Activated CD4-positive, alpha-beta memory T cell treated with anti-CD3 and anti-CD28 coated beads for 36 hours (primary cell): Measurements from ENCODE around the gene THOC6. TPM values are rescaled to one million over a fixed set of nuclear protein-coding genes. Genes with fewer than 3 reads are reported as not detected.
A peak's percentile ranks its signal among the peaks of the same experiment; 100 is the strongest.

Experiments used
- CTCF ChIA-PET: fragments of 350-600 bp; sonication (Branson Sonifier 250); formaldehyde crosslinking; loops from one replicate; lab custom pipeline; 2021; ENCODE audit warnings: antibody characterized with exemption, inconsistent platforms; lab: Charles Lee
- POLR2A ChIA-PET: fragments of 350-600 bp; sonication (Branson Sonifier 250); formaldehyde crosslinking; loops from one replicate; lab custom pipeline; 2021; ENCODE audit warnings: antibody characterized with exemption; lab: Charles Lee
- DNase-seq: peaks from one replicate; pipeline ENCODE4 v3.0.0-alpha.2; 2020
- H3K27ac Mint-ChIP-seq: one replicate; pipeline ENCODE4 v1.8.0; 2021; ENCODE audit warnings: mixed read lengths
- H3K27me3 Mint-ChIP-seq: one replicate; pipeline ENCODE4 v1.8.0; 2021; ENCODE audit warnings: mixed read lengths
- H3K36me3 Mint-ChIP-seq: one replicate; pipeline ENCODE4 v1.8.0; 2021; ENCODE audit warnings: mixed read lengths
- H3K4me1 Mint-ChIP-seq: one replicate; pipeline ENCODE4 v1.8.0; 2021; ENCODE audit warnings: low read depth, mixed read lengths
- H3K4me3 Mint-ChIP-seq: one replicate; pipeline ENCODE4 v1.8.0; 2021; ENCODE audit warnings: mild to moderate bottlenecking, mixed read lengths
- H3K9me3 Mint-ChIP-seq: one replicate; pipeline ENCODE4 v1.8.0; 2021; ENCODE audit warnings: mixed read lengths
- intact Hi-C: fragments of 100-400 bp; cut with micrococcal nuclease; formaldehyde crosslinking; loops from one replicate; pipeline ENCODE4 v1.15.1; 2023
- total RNA-seq, 2 experiments: library from RNA; stranded (reverse); gene quantifications; one replicate each; pipeline ENCODE4 v1.2.3, GENCODE V29; 2021

Gene THOC6
- total RNA-seq, 2 experiments from 2014 or later: 41.2 to 42.7 TPM

DNA sequence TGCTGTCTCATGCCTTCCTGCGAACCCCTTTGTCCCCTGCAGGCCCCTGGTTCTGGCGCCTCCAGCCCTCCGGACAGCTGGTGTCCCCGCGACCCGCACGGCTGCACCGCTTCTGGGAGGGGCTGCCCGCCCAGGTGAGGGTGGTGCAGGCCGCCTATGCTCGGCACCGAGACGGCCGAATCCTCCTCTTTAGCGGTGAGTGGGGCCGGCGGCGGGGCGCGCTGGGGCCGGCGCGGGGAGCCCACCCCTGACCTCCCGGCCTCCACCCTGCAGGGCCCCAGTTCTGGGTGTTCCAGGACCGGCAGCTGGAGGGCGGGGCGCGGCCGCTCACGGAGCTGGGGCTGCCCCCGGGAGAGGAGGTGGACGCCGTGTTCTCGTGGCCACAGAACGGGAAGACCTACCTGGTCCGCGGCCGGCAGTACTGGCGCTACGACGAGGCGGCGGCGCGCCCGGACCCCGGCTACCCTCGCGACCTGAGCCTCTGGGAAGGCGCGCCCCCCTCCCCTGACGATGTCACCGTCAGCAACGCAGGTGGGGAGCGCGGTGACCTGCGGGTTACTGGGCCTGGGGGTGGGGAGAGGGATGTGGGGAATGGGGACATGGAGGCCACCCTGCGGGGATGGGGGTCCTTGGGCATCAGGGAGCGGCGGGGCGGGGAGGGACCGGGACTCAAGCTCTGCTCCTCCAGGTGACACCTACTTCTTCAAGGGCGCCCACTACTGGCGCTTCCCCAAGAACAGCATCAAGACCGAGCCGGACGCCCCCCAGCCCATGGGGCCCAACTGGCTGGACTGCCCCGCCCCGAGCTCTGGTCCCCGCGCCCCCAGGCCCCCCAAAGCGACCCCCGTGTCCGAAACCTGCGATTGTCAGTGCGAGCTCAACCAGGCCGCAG lies 34.5 kb downstream of the THOC6 start:
- Mint-ChIP-seq H3K27me3 (no peaks in the 10 kb centered on the region), H3K9me3 (no peaks in the 10 kb centered on the region), H3K4me3 (peak overlapping the region; percentile 91), H3K36me3 (peaks cover 23% of the 10 kb centered on the region), H3K27ac (peak overlapping the region; percentile 79), H3K4me1 (peaks cover 63% of the 10 kb centered on the region)
- peak; percentile 73 for DNase-seq
- ChIA-PET CTCF (interaction anchor here (0.8 to 12.3 kb wide), 39 partner anchors 9 to 124 kb away, joined by 3 to 270 read pairs (median 6); partner anchors contain the start of genes HCFC1R1, MMP25, THOC6 and TNFRSF12A), POLR2A (interaction anchor here (0.8 to 3.0 kb wide), 8 partner anchors 10 to 92 kb away, joined by 3 to 23 read pairs (median 4); partner anchors contain the start of gene ZNF213)
- intact Hi-C loops: loop anchor here (1.0 to 2.0 kb wide), 4 partner anchors 16 to 71 kb away; no protein-coding TSS in a partner anchor

DNA sequence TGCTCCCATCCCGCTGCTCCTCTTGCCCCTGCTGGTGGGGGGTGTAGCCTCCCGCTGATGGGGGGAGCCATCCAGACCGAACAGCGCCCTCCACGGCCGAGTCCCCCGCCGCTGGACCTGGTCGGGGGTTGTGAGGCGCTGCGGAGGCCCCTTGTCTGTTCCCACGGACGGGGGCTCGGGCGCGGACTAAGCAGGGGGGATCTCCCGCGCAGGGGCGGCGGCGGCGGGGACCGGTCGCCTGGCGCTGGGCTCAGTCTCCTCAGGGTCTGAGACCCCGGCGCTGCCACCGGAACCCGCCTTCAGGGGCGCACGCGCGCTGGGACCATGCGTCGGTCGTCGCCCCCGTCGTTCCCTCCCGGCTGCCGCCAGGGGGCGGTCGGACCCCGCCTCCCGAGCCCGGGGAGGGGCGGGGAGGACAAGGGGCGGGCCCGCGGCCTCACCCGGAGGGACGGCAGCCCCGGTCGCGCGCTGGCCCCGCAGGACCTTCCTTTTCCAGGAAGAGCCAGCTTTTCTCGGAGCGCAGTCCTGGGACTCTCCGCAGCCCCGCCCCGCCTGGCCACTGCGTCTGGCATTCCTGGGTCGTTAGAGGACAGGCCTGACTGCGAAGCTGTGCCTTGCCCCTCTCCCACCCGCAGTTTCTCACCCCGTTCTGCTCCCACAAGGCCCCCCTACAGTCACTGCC lies 35.3 kb downstream of the THOC6 start:
- DNase-seq: peak; percentile 92
- ChIA-PET POLR2A (interaction anchor here (0.5 to 3.0 kb wide), 11 partner anchors 10 to 91 kb away, joined by 3 to 23 read pairs (median 4); partner anchors contain the start of gene ZNF213), CTCF (interaction anchor here (0.7 to 12.3 kb wide), 44 partner anchors 8 to 123 kb away, joined by 3 to 270 read pairs (median 6); partner anchors contain the start of genes MMP25, TNFRSF12A, ZNF213 and ZSCAN10)
- Mint-ChIP-seq H3K4me3 (peak overlapping the region; percentile 91), H3K27ac (peak overlapping the region; percentile 95), H3K27me3 (no peaks in the 10 kb centered on the region), H3K36me3 (peaks cover 18% of the 10 kb centered on the region), H3K4me1 (peaks cover 68% of the 10 kb centered on the region), H3K9me3 (no peaks in the 10 kb centered on the region)
- intact Hi-C loops: loop anchor here (1.0 to 2.0 kb wide), 4 partner anchors 16 to 70 kb away; no protein-coding TSS in a partner anchor

DNA sequence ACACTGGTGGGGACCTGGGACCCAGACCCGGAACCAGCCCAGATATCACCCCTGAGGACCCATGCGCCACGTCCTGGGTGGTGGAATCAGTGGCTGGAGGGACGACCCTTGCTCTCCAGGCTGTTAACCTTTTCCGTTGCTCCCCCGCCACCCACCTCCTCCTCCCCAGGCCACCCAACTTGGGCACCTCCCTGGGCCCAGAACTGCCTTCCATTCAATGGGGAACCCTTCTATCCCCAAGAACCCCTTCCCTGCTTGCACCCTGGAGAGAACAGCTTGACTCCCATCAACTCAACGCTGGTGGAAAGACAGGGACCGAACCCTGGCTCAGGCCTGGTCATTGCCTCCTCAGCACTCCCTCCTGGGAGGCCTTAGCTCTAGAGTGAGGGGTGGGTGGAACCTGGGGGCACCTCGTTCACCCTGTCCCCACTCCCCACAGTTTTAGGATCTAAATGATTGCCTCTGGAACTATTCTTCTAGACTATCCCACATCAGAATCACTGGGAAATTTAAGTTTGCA lies 35.9 kb downstream of the THOC6 start:
- intact Hi-C loops: loop anchor here (1.0 to 2.0 kb wide), 4 partner anchors 15 to 70 kb away; no protein-coding TSS in a partner anchor
- Mint-ChIP-seq H3K4me1 (peaks cover 69% of the 10 kb centered on the region), H3K36me3 (peaks cover 16% of the 10 kb centered on the region), H3K4me3 (peak overlapping the region; percentile 79), H3K27ac (peak overlapping the region; percentile 95), H3K9me3 (no peaks in the 10 kb centered on the region), H3K27me3 (no peaks in the 10 kb centered on the region)
- DNase-seq: no peak
- POLR2A ChIA-PET: interaction anchor here (0.6 to 3.0 kb wide), 7 partner anchors 11 to 75 kb away, joined by 3 to 23 read pairs (median 4); partner anchors contain the start of gene ZNF213
- CTCF ChIA-PET: interaction anchor here (0.7 to 12.3 kb wide), 24 partner anchors 9 to 109 kb away, joined by 3 to 270 read pairs (median 7); partner anchors contain the start of genes ZNF213 and ZSCAN10

DNA sequence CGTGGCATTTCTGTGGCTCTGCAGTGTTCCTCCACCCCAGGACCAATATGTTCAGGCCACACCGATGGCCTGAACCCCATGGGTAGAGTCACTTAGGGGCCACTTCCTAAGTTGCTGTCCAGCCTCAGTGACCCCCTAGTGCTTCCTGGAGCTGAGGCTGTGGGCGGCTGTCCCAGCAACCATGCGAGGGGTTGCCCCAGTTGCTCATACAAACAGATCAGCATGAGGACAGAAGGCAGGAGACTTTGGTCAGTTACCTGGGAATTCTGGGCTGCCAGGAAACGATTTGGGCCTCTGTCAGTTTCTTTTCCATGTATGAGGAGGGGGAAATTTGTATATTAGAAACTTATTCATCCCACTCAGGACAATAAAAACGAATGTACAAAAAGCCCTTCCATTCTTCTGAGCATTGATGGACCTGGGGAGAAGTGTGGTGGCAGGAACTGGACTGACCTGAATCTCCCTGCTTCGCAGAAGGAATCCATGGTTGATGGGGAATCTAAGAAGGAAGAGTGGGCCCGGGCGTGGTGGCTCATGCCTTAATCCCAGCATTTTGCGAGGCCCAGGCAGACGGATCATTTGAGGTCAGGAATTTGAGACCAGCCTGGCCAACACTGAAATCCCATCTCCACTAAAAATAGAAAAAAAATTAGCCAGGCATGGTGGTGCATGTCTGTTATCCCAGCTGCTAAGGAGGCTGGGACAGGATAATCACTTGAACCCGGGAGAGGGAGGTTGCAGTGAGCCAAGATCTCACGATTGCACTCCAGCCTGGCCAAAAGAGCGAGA lies 36.7 kb downstream of the THOC6 start:
- ChIA-PET POLR2A (interaction anchor here (2.3 to 3.0 kb wide), 3 partner anchors 16 to 74 kb away, joined by 14 to 23 read pairs (median 17); partner anchors contain the start of gene ZNF213), CTCF (interaction anchor here (0.9 to 12.3 kb wide), 13 partner anchors 10 to 108 kb away, joined by 3 to 270 read pairs (median 7); no protein-coding TSS in a partner anchor)
- Mint-ChIP-seq H3K27ac (peak overlapping the region; percentile 95), H3K27me3 (peaks cover 1% of the 10 kb centered on the region), H3K36me3 (peaks cover 13% of the 10 kb centered on the region), H3K9me3 (no peaks in the 10 kb centered on the region), H3K4me3 (peak overlapping the region; percentile 79), H3K4me1 (peaks cover 68% of the 10 kb centered on the region)
- intact Hi-C loops: no loop called here
- DNase-seq: peak; percentile 22

DNA sequence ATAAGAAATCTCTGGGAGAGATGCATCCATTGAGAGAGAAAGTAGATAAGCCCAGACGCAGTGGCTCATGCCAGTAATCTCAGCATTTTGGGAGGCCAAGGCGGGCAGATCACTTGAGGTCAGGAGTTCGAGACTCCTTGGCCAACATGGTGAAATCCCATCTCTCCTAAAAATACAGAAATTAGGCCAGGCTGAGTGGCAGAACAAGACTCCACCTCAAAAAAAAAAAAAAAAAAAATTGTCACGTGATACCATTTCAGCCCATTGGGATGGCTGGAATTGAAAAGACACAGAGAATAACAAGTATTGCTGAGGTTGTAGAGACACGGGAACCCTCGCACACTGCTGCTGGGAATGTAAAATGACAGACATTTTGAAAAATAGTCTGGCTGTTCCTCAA lies 38.7 kb downstream of the THOC6 start:
- no peak overlapping the region for H3K4me3 Mint-ChIP-seq
- POLR2A ChIA-PET: no interaction called here

DNA sequence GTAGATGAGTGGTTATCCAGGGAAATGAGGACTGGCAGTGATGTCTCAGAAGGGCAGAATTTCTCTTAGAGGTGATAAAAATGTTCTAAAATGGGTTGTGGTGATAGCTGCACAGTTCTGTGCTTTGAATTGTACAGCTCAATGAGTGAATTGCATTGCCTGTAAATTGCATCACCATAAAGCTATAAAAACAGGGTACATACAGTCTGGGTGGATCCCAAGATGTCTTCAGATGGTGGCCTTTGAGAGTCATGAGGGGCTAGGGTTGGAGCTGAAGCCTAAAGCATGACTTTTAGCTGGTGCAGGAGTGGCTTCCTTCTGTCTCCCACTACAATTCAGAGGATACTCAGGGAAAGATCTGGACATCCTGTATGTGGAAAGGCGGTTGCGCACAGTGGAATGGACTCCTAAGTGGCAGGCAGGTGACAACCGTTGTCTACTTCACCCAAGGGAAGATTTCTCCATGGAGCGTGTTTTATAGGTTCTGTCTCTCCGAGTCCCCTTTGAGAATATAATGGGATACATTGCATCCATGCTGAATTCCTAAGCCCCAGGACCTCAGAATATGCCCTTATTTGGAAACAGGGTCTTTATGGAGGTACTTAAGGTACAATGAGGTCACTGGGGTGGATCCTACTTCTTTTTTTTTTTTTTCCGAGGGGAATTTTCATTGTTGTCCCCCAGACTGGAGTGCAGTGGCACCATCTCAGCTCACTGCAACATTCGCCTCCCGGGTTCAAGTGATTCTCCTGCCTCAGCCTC lies 40.0 kb downstream of the THOC6 start:
- Mint-ChIP-seq H3K4me1 (peaks cover 62% of the 10 kb centered on the region), H3K4me3 (peak overlapping the region; percentile 99), H3K9me3 (no peaks in the 10 kb centered on the region), H3K36me3 (peaks cover 34% of the 10 kb centered on the region), H3K27ac (peak overlapping the region; percentile 100), H3K27me3 (peaks cover 4% of the 10 kb centered on the region)
- intact Hi-C loops: no loop called here
- DNase-seq: no peak
- ChIA-PET CTCF (interaction anchor here (0.7 to 12.3 kb wide), 9 partner anchors 14 to 393 kb away, joined by 3 to 270 read pairs (median 4); partner anchors contain the start of gene ZNF213), POLR2A (interaction anchor here (1.9 to 6.1 kb wide), 2 partner anchors 13 to 25 kb away, joined by 4 to 89 read pairs; no protein-coding TSS in a partner anchor)

More for the DNA sequence above, 38.7 kb downstream of the THOC6 start:
- Mint-ChIP-seq H3K27ac (peak overlapping the region; percentile 100), H3K27me3 (peaks cover 4% of the 10 kb centered on the region), H3K36me3 (peaks cover 23% of the 10 kb centered on the region), H3K4me1 (peaks cover 57% of the 10 kb centered on the region), H3K9me3 (no peaks in the 10 kb centered on the region)
- CTCF ChIA-PET: interaction anchor here (0.8 to 12.3 kb wide), 6 partner anchors 32 to 104 kb away, joined by 3 to 270 read pairs (median 4); no protein-coding TSS in a partner anchor
- no peak for DNase-seq
- intact Hi-C loops: no loop called here

DNA sequence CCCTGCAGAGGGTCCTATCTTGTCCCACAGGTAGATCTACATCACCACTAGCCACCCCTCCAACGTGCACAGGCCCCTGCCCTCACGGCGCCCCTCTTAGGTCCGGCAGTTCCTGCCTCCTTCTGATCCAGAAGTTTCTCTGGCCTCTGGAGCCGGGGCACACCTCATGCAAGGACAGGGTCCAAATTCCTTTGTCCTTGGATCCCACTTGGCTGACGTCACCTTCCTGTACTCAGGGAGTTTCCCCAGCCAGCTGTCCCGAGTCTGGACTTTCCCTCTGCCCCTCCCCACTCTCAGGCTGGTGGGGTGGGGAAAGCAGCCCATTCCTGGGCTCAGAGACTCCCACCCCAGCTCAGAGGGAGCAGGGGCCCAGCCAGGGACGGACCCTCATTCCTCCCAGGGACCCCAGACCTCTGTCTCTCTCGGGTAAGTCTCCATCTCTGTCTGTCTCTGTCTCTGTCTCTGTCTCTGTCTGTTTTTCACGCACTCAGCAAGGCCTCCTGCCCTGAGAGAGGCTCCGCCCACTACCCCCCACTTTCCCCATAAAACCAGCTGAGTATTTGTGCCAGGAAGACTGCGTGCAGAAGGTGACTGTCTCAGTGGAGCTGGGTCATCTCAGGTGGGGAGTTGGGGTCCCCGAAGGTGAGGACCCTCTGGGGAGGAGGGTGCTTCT lies 41.4 kb downstream of the THOC6 start, which contains the start of gene IL32:
TSS of gene IL32 (plus strand) at position 572 of the 673 bp plus-strand sequence. CDS start 172 bp downstream, outside the sequence.
- Mint-ChIP-seq H3K36me3 (peaks cover 46% of the 10 kb centered on the region), H3K4me3 (peak within 1 kb of the TSS; percentile 99), H3K27me3 (peaks cover 4% of the 10 kb centered on the region), H3K4me1 (peaks cover 67% of the 10 kb centered on the region), H3K27ac (peak within 1 kb of the TSS; percentile 100), H3K9me3 (no peaks in the 10 kb centered on the region)
- CTCF ChIA-PET: interaction anchor here (0.5 to 12.3 kb wide), 10 partner anchors 10 to 109 kb away, joined by 3 to 270 read pairs (median 4); no protein-coding TSS in a partner anchor
- intact Hi-C loops: loop anchor here (1.0 kb wide), 1 partner anchor 10 kb away; no protein-coding TSS in a partner anchor
- POLR2A ChIA-PET: interaction anchor here (0.5 to 6.1 kb wide), 10 partner anchors 11 to 378 kb away, joined by 3 to 89 read pairs (median 4); partner anchors contain the start of genes NAA60, ZNF213, ZNF597 and ZSCAN10
- DNase-seq: peak; percentile 87

DNA sequence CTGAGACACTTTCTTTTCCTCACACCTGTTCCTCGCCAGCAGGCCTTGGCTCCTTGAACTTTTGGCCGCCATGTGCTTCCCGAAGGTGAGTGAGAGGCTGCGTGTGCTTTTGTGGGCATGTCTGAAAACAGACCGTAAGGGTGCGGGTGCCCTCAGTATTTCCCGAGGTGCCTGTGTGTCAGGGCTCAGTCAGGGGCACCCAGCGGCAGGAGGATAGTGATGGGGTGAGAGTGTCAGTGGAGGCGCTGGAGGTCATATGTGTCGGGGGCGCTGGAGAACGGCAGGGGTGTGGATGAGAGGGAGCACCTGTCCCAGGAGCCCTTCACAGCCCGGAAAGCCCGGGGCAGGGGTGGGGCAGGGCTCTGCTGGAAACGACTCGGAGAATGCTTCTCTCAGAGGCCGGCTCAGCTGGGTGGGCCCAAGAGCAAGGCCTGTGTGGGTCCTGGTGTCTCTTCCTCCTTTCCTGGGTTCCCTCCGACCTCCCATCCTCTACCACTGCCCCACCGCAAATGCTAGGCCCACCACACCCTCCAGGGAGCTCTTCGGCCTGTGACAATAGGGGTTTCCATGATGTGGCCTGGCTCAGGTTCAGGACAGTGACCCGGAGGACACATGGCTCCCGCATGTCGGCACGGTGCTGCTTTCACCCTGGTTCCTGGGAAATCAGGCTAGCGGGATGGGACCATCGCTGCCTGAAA lies 42.1 kb downstream of the THOC6 start:
- H3K4me3 Mint-ChIP-seq: peak overlapping the region; percentile 99
- H3K9me3 Mint-ChIP-seq: no peaks in the 10 kb centered on the region
- peaks cover 48% of the 10 kb centered on the region for H3K36me3 Mint-ChIP-seq
- intact Hi-C loops: loop anchor here (1.0 kb wide), 1 partner anchor 9 kb away; no protein-coding TSS in a partner anchor
- peak; percentile 19 for DNase-seq
- peaks cover 4% of the 10 kb centered on the region for H3K27me3 Mint-ChIP-seq
- ChIA-PET CTCF (interaction anchor here (0.9 to 12.3 kb wide), 10 partner anchors 9 to 108 kb away, joined by 3 to 270 read pairs (median 6); no protein-coding TSS in a partner anchor), POLR2A (interaction anchor here (0.5 to 6.1 kb wide), 10 partner anchors 10 to 377 kb away, joined by 3 to 89 read pairs (median 4); partner anchors contain the start of genes NAA60, ZNF213, ZNF597 and ZSCAN10)
- H3K27ac Mint-ChIP-seq: peak overlapping the region; percentile 100
- peaks cover 67% of the 10 kb centered on the region for H3K4me1 Mint-ChIP-seq
